LNCAP (cell line): Measurements from ENCODE around the gene RESP18.

Experiments
- CTCF ChIP-seq: fragments of 450-650 bp; IDR thresholded peaks from 2 replicates; pipeline ENCODE4 v1.5.1; 2017; ENCODE audit warnings: mild to moderate bottlenecking

Gene RESP18

DNA sequence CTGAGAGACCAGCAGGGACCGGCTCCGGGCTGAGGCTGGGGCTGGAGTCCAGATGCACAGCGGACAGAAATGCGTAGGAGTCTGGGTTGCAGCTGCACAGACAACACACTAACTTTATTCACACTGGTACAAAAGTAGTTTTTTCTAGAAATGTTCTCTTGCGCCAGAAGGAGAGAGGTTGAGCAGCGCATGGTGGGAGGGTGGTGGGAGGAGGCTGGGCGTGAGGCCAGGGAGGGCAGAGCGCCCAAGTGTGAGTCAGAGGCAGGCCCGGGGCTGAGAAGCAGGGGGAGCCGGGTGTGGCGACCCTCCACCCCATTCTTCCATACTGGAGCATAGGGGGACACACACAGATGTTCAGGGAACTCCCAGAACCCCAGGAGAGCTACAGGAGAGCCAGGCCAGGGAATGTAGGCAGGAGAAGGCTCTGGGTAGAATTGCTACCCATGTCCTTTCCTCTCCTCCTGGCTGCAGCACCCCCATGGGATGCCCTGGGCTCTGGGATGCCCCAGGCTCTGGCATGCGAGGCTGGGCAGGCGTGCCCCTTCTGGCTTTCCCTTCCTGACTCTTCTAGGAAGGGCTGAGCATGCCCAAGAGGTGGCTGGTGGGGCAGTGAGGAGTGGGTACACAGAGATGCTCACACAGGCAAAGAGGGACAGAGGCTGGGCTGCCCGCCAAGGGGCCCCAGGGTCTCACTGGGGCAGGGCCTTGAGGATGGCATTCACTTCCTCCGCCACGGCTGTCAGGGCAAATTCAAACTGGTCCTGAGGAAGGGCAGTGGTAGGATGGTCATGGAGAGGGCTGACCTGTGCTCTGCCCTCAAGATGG is 42.8 kb downstream of the RESP18 start:
- TF ChIP-seq CTCF: no peak

DNA sequence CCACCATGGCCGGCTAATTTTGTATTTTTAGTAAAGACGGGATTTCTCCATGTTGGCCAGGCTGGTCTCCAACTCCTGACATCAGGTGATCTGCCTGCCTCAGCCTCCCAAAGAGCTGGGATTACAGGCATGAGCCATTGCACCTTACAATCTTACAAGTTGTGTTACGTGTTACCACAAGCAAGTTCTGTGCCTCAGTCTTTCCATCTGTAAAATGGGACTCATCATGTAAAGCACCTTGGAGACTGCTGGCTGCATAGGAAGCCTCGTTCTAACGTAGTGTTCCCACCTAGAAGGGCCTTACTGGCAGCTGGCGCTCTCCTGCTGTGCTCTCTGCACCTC is 43.4 kb downstream of the RESP18 start:
- no peak for TF ChIP-seq CTCF

DNA sequence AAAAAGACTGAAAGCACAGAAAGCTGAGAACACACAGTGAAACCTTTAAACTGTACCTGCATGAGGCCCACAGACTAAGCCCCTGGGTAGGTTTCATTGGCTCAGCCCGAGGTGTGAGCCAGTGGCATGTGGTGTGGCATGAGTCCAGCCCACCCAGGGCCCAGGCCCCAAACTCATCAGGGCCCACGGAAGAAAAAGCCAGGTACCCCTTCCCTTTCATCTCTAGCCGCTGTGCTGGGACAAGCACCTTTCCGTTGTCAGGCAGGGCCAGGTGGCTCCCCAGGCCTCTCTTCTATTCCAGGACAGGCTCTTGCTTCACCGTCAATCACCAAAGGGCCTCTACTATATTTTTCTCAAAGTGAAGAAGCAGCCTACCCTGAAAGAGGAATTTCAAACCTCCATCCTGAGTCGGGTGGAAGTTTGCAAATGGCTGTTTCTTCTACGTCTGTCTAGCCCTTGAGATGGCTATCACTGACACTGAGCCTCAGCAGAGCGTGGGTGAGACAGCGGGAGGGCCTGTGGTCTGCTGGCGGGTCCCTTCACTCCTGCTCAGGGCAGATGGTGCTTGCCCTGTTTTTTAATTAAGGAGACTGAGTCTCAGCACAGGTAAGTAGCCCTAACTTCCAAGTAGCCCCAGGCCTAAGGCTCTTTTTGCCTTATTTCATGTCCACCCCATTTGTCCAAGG is 44.8 kb downstream of the RESP18 start:
- TF ChIP-seq CTCF: no peak

DNA sequence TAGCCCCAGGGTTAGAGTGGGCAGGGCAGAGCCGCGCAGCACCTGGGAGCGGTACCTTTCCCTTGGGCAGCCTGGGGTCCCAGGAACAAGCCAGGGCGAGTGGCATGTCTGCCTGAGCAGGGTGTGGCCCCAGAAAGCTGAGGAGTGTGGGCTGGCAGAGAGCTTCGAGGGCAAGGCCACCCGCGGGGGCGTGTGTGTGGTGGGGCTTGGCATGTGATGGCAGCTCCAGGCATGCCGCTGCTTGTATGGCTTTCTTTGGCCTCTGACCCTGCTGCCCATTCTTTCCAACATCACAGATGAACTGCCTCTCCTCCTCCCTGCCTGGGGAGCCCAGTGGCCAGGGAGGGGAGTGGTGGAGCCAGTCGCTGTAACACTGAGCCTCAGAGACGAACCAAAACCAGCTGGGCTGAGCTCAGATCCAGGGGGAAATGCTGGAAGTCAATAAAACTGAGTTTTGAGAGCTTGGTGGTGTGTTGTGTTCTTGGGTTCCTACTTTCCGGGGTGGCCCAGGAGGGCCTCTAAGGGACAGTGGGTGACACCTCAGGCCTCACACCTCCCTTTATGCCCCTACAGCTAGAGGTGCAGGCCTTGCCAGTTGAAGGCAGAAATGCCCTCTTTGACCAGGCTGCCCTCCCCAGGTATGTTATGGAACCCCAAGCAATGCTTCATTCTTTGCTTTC is 46.0 kb downstream of the RESP18 start:
- no peak for TF ChIP-seq CTCF

- no peak for TF ChIP-seq CTCF
These were observed 46.6 kb downstream of the RESP18 start for GRCh38 chr2:219285894-219286425.

- no peak for TF ChIP-seq CTCF
These were observed 47.2 kb downstream of the RESP18 start for GRCh38 chr2:219285373-219285735.

DNA sequence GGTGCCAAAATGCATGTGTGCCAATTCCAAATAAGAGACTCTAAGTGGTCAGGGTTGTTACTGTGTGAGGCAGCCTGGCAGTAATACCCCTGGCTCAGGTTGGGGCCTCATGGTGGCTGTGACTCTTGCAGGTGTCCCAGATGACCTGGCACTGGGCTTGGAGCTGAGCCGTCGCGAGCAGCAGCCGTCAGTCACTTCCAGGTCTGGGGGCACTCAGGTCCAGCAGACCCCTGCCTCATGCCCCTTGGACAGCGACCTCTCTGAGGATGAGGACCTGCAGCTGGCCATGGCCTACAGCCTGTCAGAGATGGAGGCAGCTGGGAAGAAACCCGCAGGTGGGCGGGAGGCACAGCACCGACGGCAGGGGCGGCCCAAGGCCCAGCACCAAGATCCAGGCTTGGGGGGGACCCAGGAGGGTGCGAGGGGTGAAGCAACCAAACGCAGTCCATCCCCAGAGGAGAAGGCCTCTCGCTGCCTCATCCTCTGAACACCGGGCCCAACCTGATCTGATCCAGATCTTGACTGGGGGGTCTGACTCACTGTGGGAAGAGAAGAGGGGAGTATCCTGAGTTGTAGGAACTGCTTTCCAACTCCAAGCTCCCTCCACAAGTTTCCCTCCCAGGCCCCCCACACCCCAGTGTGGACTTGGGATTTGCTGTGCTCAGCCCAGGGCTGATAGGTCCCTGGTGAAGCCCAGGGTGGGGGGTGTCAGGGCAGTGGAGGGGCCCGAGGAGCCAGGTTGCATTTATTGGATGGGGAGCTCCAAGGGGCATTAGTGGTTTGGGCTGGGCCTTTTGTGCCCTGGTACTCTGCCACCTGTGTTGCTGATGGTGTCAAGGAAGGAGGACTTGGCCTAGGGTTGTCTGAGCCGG is 47.8 kb downstream of the RESP18 start:
- TF ChIP-seq CTCF: no peak
